Measurements from ENCODE around the gene CAPN14. TPM values are rescaled to one million over a fixed set of nuclear protein-coding genes. Genes with fewer than 3 reads are reported as not detected.

CAPN14 gene
- total RNA-seq, 2 donors from 2014 or later = 0.08 TPM; not detected in 1

DNA sequence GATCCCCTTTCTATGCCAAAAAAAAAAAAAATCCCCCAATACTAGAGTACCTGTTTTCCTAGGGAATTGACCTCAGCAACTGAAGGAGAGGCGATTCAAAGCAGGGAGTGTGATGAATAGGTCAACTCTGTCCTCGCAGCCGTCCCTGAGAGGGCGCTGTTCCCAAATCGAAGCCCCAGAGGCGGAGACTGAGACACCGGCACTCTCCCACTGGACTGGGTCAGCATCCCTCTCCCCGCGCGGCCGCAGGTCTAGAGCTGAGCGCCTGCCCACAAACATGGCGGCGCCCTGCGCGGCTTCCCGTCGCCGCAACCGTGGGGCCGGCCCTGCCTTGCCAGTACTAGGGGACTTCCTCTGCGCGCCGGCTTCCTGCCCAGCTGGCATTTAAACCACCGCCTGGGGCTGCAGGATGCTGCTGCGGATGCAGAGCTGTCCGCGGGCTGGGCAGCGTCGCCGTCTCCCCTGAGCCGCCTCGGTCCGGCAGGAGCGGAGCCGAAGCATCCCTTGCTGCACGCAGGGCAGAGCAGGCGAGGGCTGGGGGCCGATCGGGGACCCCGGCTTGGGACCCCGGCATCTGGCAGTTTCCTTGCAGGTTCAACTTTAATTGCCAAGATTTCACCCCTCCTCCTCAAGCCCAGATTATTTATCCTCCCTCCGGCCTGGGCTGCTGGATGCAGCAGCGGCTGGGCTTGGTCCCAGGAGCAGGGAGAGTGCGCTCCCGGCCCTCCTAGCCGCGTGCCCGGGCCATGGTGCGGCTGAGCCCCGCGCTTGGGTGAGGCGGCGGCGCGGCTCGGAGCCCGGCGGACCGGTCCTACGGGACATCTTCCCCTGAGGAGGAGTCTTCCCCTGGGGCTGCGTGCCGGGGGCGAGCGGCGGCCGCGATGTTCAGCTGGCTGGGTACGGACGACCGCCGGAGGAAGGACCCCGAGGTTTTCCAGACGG, 16.7 kb upstream of the CAPN14 start, which contains the start of gene EHD3:
Gene EHD3 (plus strand): TSS at position 412 of the 942 bp plus-strand sequence. CDS start 470 bp downstream, at position 882.
- Histone ChIP-seq H3K4me3 (peak within 1 kb of the TSS; percentile 72), H3K9ac (ENCODE audit: low read depth in 2 of 2, low read length in 2 of 2) (peak within 1 kb of the TSS in 1 of 2 donors; percentile 53), H3K4me1 (no peaks in the 10 kb centered on the region), H3K9me3 (no peaks in the 10 kb centered on the region), H3K27ac (peak within 1 kb of the TSS; percentile 9), H3K36me3 (no peaks in the 10 kb centered on the region), H3K27me3 (no peaks in the 10 kb centered on the region)
- intact Hi-C loops (cut with DNase I) = no loop called here
- peak; percentile 75 for DNase-seq
- TF ChIP-seq CTCF (IDR thresholded peaks at IDR 0.05) = peak; percentile 40

GRCh38 chr2:31233231-31233630, 15.9 kb upstream of the CAPN14 start:
- no peak for TF ChIP-seq CTCF (IDR thresholded peaks at IDR 0.05)
- Histone ChIP-seq H3K4me3 (no peak overlapping the region), H3K9me3 (no peaks in the 10 kb centered on the region), H3K4me1 (no peaks in the 10 kb centered on the region), H3K36me3 (no peaks in the 10 kb centered on the region), H3K27me3 (no peaks in the 10 kb centered on the region), H3K9ac (ENCODE audit: low read depth in 2 of 2, low read length in 2 of 2) (no peak overlapping the region), H3K27ac (no peak overlapping the region)
- peak; percentile 6 for DNase-seq
- intact Hi-C loops (cut with DNase I) = no loop called here

DNA sequence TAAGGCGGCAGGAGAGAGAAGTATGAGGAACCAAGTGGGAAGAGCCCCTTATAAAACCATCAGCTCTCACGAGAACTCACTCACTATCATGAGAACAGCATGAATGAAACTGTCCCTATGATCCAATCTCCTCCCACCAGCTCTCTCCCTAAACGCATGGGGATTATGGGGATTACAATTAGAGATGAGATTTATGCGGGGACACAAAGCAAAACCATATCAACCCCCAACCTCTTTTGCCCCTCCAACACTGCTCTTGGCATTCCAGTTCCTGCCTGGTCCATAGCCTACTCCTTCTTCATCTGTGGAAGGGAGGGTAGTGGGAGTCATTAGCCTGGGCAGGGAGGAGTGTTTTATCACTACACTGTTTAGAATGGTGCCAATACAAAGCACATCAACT, 15.3 kb upstream of the CAPN14 start:
- Histone ChIP-seq H3K9ac (ENCODE audit: low read depth in 2 of 2, low read length in 2 of 2) (no peak overlapping the region), H3K4me1 (no peaks in the 10 kb centered on the region), H3K27me3 (no peaks in the 10 kb centered on the region), H3K4me3 (no peak overlapping the region), H3K9me3 (no peaks in the 10 kb centered on the region), H3K36me3 (no peaks in the 10 kb centered on the region), H3K27ac (no peak overlapping the region)
- TF ChIP-seq CTCF (IDR thresholded peaks at IDR 0.05) = no peak
- intact Hi-C loops (cut with DNase I) = no loop called here
- peak; percentile 4 for DNase-seq

DNA sequence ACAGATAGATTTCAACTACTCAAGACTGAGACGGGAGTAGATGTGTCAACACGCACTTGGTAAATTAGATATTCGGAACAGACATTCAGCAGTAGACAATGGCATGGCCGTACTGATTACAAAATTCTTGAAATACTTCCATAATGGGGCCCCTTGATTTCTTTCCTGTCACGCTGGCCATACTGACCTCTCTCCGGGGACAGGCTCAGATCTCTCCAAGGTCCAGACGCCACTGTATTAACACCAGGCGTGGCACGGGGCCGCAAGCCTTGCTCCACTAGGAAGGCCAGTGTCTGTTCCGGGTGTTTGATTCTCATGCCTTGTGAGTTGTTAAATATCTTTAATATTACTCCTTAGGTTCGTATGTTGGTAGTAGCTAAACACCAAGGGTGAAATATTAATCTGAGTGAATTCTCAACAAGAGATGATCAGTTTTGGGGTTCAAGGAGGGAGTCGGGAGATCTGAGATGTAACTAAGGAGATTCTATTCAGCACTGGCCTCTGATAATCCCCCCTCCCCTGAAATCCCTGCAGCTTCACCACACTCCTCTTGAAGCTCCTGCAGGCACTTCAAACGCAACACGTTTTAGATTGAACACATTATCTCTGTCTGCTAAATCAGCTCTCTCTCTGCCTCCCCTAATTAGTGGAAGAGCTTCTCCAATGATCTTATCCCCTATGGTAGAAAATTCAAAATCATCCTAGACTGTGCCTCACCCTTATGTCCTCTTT, 14.4 kb upstream of the CAPN14 start:
- H3K4me3 ChIP-seq = no peak overlapping the region
- no peaks in the 10 kb centered on the region for H3K27me3 ChIP-seq
- H3K36me3 ChIP-seq = no peaks in the 10 kb centered on the region
- intact Hi-C loops (cut with DNase I) = no loop called here
- no peaks in the 10 kb centered on the region for H3K9me3 ChIP-seq
- no peak for TF ChIP-seq CTCF (IDR thresholded peaks at IDR 0.05)
- H3K27ac ChIP-seq = no peak overlapping the region
- DNase-seq = peak; percentile 3
- H3K4me1 ChIP-seq = no peaks in the 10 kb centered on the region
- H3K9ac ChIP-seq (ENCODE audit: low read depth in 2 of 2, low read length in 2 of 2) = no peak overlapping the region

DNA sequence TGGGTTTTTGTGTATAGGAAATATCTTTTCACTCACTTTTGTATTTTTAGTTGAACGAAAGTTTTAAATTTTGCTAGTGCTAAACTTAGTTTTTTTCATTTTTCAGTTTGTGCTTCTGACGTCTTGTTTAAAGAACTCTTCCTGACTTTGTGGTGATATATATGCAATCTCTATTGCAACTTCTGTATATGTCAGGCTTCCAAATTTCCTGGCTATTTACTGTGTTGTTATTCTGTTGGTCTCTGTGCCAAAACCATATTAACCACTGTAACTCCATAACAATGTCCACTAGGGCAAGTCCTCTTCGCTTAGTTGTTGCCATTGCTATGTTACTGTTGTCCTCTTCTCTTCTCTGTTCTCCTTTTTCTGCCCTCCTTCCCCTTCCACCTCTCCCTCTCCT, 13.4 kb upstream of the CAPN14 start:
- intact Hi-C loops (cut with DNase I) = no loop called here
- Histone ChIP-seq H3K4me1 (no peaks in the 10 kb centered on the region), H3K36me3 (no peaks in the 10 kb centered on the region), H3K27me3 (no peaks in the 10 kb centered on the region), H3K27ac (no peak overlapping the region), H3K4me3 (no peak overlapping the region), H3K9ac (ENCODE audit: low read depth in 2 of 2, low read length in 2 of 2) (no peak overlapping the region), H3K9me3 (no peaks in the 10 kb centered on the region)
- no peak for TF ChIP-seq CTCF (IDR thresholded peaks at IDR 0.05)
- DNase-seq = no peak

Measured in colonic mucosa (tissue), 4 donors.